Stimulated activated effector memory CD8-positive, alpha-beta T cell treated with anti-CD3 and anti-CD28 coated beads, Interleukin-12 subunit alpha, Interleukin-12 subunit beta, amount 100 ng/mL, for 72 hours (primary cell): ENCODE measurements around the gene PIGW.
"Not testable (repeated sequence)": the region's sequence is repeated elsewhere in the genome, so short reads cannot be mapped to it uniquely, and the experiment has no call there.

ENCODE experiments used
- ATAC-seq: fragments of 150-1000 bp; cut with Tn5 transposase; 2 replicates; pipeline ENCODE4 v1.10.0; 2021
- DNase-seq, 2 donors: peaks; one replicate each; pipeline ENCODE4 v3.0.0; 2021 to 2022; ENCODE audit warnings: low spot score in 2 of 2
- H3K27ac Mint-ChIP-seq: one replicate; pipeline ENCODE4 v1.8.0; 2022; ENCODE audit warnings: mild to moderate bottlenecking, mixed read lengths
- H3K36me3 Mint-ChIP-seq: one replicate; pipeline ENCODE4 v1.8.0; 2022; ENCODE audit warnings: mild to moderate bottlenecking, mixed read lengths
- H3K4me1 Mint-ChIP-seq: one replicate; pipeline ENCODE4 v1.8.0; 2022; ENCODE audit warnings: mixed read lengths
- H3K4me3 Mint-ChIP-seq: one replicate; pipeline ENCODE4 v1.8.0; 2022; ENCODE audit warnings: mild to moderate bottlenecking, mixed read lengths
- H3K9me3 Mint-ChIP-seq: one replicate; pipeline ENCODE4 v1.8.0; 2022; ENCODE audit warnings: mixed read lengths

The PIGW gene

GRCh38 chr17:36503456-36504155, 31.2 kb upstream of the PIGW start:
- peaks cover 5% of the 10 kb centered on the region for H3K4me1 Mint-ChIP-seq

GRCh38 chr17:36504156-36504545, 30.6 kb upstream of the PIGW start:
- no peak for DNase-seq
- peaks cover 81% of the 10 kb centered on the region for H3K36me3 Mint-ChIP-seq

More at GRCh38 chr17:36503456-36504155, 31.2 kb upstream of the PIGW start:
- no peak for ATAC-seq
- no peak overlapping the region for H3K4me3 Mint-ChIP-seq
- H3K9me3 Mint-ChIP-seq, result no peaks in the 10 kb centered on the region
- no peak for DNase-seq
- H3K27ac Mint-ChIP-seq, result peak overlapping the region; percentile 88
- H3K36me3 Mint-ChIP-seq, result peaks cover 86% of the 10 kb centered on the region

GRCh38 chr17:36505171-36505570, 29.6 kb upstream of the PIGW start:
- Mint-ChIP-seq H3K9me3 (no peaks in the 10 kb centered on the region), H3K36me3 (peaks cover 77% of the 10 kb centered on the region), H3K4me1 (peaks cover 5% of the 10 kb centered on the region), H3K4me3 (no peak overlapping the region), H3K27ac (peak overlapping the region; percentile 16)
- DNase-seq (no peak), ATAC-seq (no peak)

More at GRCh38 chr17:36504156-36504545, 30.6 kb upstream of the PIGW start:
- Mint-ChIP-seq H3K27ac (peak overlapping the region; percentile 88), H3K4me1 (peaks cover 5% of the 10 kb centered on the region), H3K9me3 (no peaks in the 10 kb centered on the region), H3K4me3 (no peak overlapping the region)
- no peak for ATAC-seq

- no peak overlapping the region for H3K4me3 Mint-ChIP-seq
- no peak for ATAC-seq
- peak overlapping the region; percentile 16 for H3K27ac Mint-ChIP-seq
- no peak for DNase-seq
- H3K9me3 Mint-ChIP-seq, result no peaks in the 10 kb centered on the region
- peaks cover 65% of the 10 kb centered on the region for H3K36me3 Mint-ChIP-seq
- H3K4me1 Mint-ChIP-seq, result peaks cover 5% of the 10 kb centered on the region
Observed at GRCh38 chr17:36506249-36506826, 28.4 kb upstream of the PIGW start.

- H3K4me1 Mint-ChIP-seq, result peaks cover 5% of the 10 kb centered on the region
- ATAC-seq (no peak), DNase-seq (no peak)
- no peak overlapping the region for H3K4me3 Mint-ChIP-seq
- H3K9me3 Mint-ChIP-seq, result no peaks in the 10 kb centered on the region
- H3K36me3 Mint-ChIP-seq, result peaks cover 60% of the 10 kb centered on the region
- no peak overlapping the region for H3K27ac Mint-ChIP-seq
Observed at GRCh38 chr17:36506831-36507230, 28.0 kb upstream of the PIGW start.

- no peaks in the 10 kb centered on the region for H3K9me3 Mint-ChIP-seq
- DNase-seq (no peak), ATAC-seq (no peak)
- H3K36me3 Mint-ChIP-seq, result peaks cover 59% of the 10 kb centered on the region
- H3K27ac Mint-ChIP-seq, result no peak overlapping the region
- peaks cover 5% of the 10 kb centered on the region for H3K4me1 Mint-ChIP-seq
- H3K4me3 Mint-ChIP-seq, result no peak overlapping the region
Observed at GRCh38 chr17:36507266-36507665, 27.5 kb upstream of the PIGW start.

- not testable (repeated sequence) for H3K4me3 Mint-ChIP-seq, H3K9me3 Mint-ChIP-seq, DNase-seq, H3K4me1 Mint-ChIP-seq, ATAC-seq
- peaks cover 54% of the 10 kb centered on the region for H3K36me3 Mint-ChIP-seq
- H3K27ac Mint-ChIP-seq, result peak overlapping the region; percentile 58
Observed at GRCh38 chr17:36508439-36508838, 26.3 kb upstream of the PIGW start.

GRCh38 chr17:36509272-36509985, 25.4 kb upstream of the PIGW start:
- no peak overlapping the region for H3K27ac Mint-ChIP-seq

GRCh38 chr17:36510636-36511035, 24.2 kb upstream of the PIGW start:
- peak overlapping the region; percentile 32 for H3K27ac Mint-ChIP-seq
- ATAC-seq (no peak), DNase-seq (no peak)
- peaks cover 38% of the 10 kb centered on the region for H3K36me3 Mint-ChIP-seq
- H3K4me1 Mint-ChIP-seq, result no peaks in the 10 kb centered on the region
- H3K4me3 Mint-ChIP-seq, result no peak overlapping the region
- H3K9me3 Mint-ChIP-seq, result no peaks in the 10 kb centered on the region

More at GRCh38 chr17:36509272-36509985, 25.4 kb upstream of the PIGW start:
- Mint-ChIP-seq H3K36me3 (peaks cover 47% of the 10 kb centered on the region), H3K9me3 (no peaks in the 10 kb centered on the region), H3K4me3 (no peak overlapping the region), H3K4me1 (no peaks in the 10 kb centered on the region)
- no peak for ATAC-seq
- DNase-seq, result no peak

- Mint-ChIP-seq H3K27ac (no peak overlapping the region), H3K36me3 (peaks cover 34% of the 10 kb centered on the region), H3K4me3 (no peak overlapping the region)
Observed at GRCh38 chr17:36511216-36511615, 23.6 kb upstream of the PIGW start.

GRCh38 chr17:36512641-36513040, 22.1 kb upstream of the PIGW start:
- Mint-ChIP-seq H3K4me1 (no peaks in the 10 kb centered on the region), H3K9me3 (no peaks in the 10 kb centered on the region), H3K27ac (peak overlapping the region; percentile 1), H3K36me3 (peaks cover 36% of the 10 kb centered on the region), H3K4me3 (no peak overlapping the region)
- ATAC-seq (no peak), DNase-seq (no peak)

More at GRCh38 chr17:36511216-36511615, 23.6 kb upstream of the PIGW start:
- Mint-ChIP-seq H3K4me1 (no peaks in the 10 kb centered on the region), H3K9me3 (no peaks in the 10 kb centered on the region)
- ATAC-seq (no peak), DNase-seq (no peak)

GRCh38 chr17:36514856-36515255, 19.9 kb upstream of the PIGW start:
- ATAC-seq (no peak), DNase-seq (no peak)
- Mint-ChIP-seq H3K9me3 (no peaks in the 10 kb centered on the region), H3K27ac (no peak overlapping the region), H3K4me1 (no peaks in the 10 kb centered on the region), H3K36me3 (peaks cover 55% of the 10 kb centered on the region), H3K4me3 (no peak overlapping the region)

- H3K4me3 Mint-ChIP-seq, result no peak overlapping the region
- peak overlapping the region; percentile 14 for H3K27ac Mint-ChIP-seq
- ATAC-seq (no peak), DNase-seq (no peak)
- H3K9me3 Mint-ChIP-seq, result no peaks in the 10 kb centered on the region
- no peaks in the 10 kb centered on the region for H3K4me1 Mint-ChIP-seq
- peaks cover 62% of the 10 kb centered on the region for H3K36me3 Mint-ChIP-seq
Observed at GRCh38 chr17:36515837-36516236, 18.9 kb upstream of the PIGW start.

GRCh38 chr17:36523113-36523512, 11.7 kb upstream of the PIGW start:
- Mint-ChIP-seq H3K4me1 (peaks cover 27% of the 10 kb centered on the region), H3K9me3 (no peaks in the 10 kb centered on the region), H3K4me3 (no peak overlapping the region), H3K27ac (no peak overlapping the region), H3K36me3 (peaks cover 100% of the 10 kb centered on the region)
- DNase-seq (no peak), ATAC-seq (no peak)

- DNase-seq (no peak), ATAC-seq (peak; percentile 71)
- Mint-ChIP-seq H3K27ac (peak overlapping the region; percentile 41), H3K36me3 (peaks cover 99% of the 10 kb centered on the region), H3K4me1 (peaks cover 28% of the 10 kb centered on the region), H3K9me3 (no peaks in the 10 kb centered on the region), H3K4me3 (no peak overlapping the region)
Observed at GRCh38 chr17:36524428-36524876, 10.3 kb upstream of the PIGW start.
